Heart left ventricle (tissue), 13 donors: ENCODE data around the gene TCP11L2.

Experiments
- POLR2A ChIP-seq, 2 donors: fragments of 450-650 bp; IDR thresholded peaks; one replicate each; pipeline ENCODE4 v1.6.1; 2017; ENCODE audit warnings: antibody characterized with exemption in 2 of 2, mild to moderate bottlenecking in 2 of 2, moderate library complexity in 2 of 2
- TF ChIP-seq, protein P1 (sequence below), 12 donors: fragments of 200-600 bp; sonication (generic) in 4 of 12; IDR thresholded peaks; one replicate each; pipeline versions ENCODE4 v1.5.0 to v1.8.0; 2018 to 2022; ENCODE audit warnings: antibody characterized with exemption in 12 of 12, mild to moderate bottlenecking in 5 of 12
- donor health status: ischemic (EF 13 %, LVEDD 7.1; RV severe dilation, severe dysfunction).
- donor health status: DM: no; HTN: yes; CAD: no.
- donor health status: DM: no; HTN: no; CAD: no.
- donor health status: ischemic (EF 25% LVEDD 6.9; RV normal size, moderate dysfunction).
- donor health status: ischemic (EF 25% LVEDD 5.7; RV mildly dilated, moderate dysfunction).
- donor health status: ischemic (EF 35%, LVEDD 5.7; RV mildly dilated, moderate dysfunction).
- donor health status: nonischemic (EF 11% LVEDD 7.7; RV severe dilation, severe dysfunction).
- donor health status: DM: yes; HTN: yes; CAD: no.
- donor health status: PGD.
- donor health status: ischemic (EF 29% LVEDD 5.4; RV normal size, mild dysfunction).
- donor health status: nonischemic (EF 23%, LVEDD 6.1; RV moderate dilation, normal function).

- TF ChIP-seq, protein P1, sequence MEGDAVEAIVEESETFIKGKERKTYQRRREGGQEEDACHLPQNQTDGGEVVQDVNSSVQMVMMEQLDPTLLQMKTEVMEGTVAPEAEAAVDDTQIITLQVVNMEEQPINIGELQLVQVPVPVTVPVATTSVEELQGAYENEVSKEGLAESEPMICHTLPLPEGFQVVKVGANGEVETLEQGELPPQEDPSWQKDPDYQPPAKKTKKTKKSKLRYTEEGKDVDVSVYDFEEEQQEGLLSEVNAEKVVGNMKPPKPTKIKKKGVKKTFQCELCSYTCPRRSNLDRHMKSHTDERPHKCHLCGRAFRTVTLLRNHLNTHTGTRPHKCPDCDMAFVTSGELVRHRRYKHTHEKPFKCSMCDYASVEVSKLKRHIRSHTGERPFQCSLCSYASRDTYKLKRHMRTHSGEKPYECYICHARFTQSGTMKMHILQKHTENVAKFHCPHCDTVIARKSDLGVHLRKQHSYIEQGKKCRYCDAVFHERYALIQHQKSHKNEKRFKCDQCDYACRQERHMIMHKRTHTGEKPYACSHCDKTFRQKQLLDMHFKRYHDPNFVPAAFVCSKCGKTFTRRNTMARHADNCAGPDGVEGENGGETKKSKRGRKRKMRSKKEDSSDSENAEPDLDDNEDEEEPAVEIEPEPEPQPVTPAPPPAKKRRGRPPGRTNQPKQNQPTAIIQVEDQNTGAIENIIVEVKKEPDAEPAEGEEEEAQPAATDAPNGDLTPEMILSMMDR (IDR thresholded peaks at IDR 0.05), result no peak
- no peak for TF ChIP-seq POLR2A (IDR thresholded peaks at IDR 0.05)
Measured at GRCh38 chr12:106348411-106348810, 45.9 kb downstream of the TCP11L2 start.
